ENCODE measurements around the gene KCNC3. TPM values are rescaled to one million over a fixed set of nuclear protein-coding genes. Genes with fewer than 3 reads are reported as not detected.

KCNC3 gene
- total and polyA plus RNA-seq, 12 donors: 0.17 to 7.3 (median 1.4) TPM

DNA sequence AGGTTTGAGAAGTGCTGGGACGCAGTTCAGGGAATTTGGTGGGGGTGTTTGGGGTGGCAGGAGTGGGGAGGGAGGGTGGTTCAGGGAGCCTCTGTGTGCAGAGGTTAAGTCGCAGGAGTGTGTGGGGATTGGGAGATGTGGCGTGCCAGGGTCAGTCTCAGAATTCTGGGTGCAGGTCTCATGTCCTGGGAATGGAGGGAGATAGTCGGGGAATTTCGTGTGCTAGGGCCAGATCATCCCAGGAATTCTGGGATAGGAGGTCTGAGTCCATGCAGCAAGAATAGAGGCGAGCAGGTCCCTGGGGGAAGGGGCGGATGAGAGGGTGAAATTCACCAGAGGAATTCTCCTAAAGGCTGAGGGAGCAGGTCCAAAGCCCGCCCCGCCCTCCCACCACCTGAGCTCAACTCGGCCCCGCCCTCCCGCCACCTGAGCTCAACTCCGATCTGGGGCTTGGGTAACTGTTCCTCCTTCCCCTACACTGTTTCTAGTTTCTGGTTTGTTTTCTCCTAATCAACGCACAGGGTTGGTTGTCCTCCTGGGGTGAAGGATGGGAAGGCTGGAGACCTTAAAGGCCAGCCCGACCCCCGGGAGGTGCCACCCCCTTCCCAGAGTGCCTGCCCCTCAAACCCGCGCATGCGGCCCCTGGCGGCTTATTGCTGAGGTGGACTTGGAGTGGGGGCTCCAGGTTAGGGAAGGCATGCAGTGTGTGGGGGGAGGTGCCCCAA is 15.2 kb downstream of the KCNC3 start:
- WGBS, 4 donors: 1 to 5% (median 3%) methylated on average over 7 to 20 of the region's 20 CpGs
- DNase-seq: peak in 2 of 7 donors; percentile 3 to 8
- H3K27me3 ChIP-seq: peaks cover 26% of the 10 kb centered on the region
- H3K4me1 ChIP-seq (replicated peaks in 1 of 2): no peaks in the 10 kb centered on the region
- intact Hi-C loops (cut with DNase I): no loop called here
- H3K36me3 ChIP-seq (replicated peaks in 1 of 2): no peaks in the 10 kb centered on the region
- no peak overlapping the region for H3K4me3 ChIP-seq
- no peak overlapping the region for H3K27ac ChIP-seq
- TF ChIP-seq, protein P1, sequence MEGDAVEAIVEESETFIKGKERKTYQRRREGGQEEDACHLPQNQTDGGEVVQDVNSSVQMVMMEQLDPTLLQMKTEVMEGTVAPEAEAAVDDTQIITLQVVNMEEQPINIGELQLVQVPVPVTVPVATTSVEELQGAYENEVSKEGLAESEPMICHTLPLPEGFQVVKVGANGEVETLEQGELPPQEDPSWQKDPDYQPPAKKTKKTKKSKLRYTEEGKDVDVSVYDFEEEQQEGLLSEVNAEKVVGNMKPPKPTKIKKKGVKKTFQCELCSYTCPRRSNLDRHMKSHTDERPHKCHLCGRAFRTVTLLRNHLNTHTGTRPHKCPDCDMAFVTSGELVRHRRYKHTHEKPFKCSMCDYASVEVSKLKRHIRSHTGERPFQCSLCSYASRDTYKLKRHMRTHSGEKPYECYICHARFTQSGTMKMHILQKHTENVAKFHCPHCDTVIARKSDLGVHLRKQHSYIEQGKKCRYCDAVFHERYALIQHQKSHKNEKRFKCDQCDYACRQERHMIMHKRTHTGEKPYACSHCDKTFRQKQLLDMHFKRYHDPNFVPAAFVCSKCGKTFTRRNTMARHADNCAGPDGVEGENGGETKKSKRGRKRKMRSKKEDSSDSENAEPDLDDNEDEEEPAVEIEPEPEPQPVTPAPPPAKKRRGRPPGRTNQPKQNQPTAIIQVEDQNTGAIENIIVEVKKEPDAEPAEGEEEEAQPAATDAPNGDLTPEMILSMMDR (IDR thresholded peaks at IDR 0.05): no peak
- TF ChIP-seq POLR2A (IDR thresholded peaks at IDR 0.05): no peak
- no peaks in the 10 kb centered on the region for H3K9me3 ChIP-seq (replicated peaks in 1 of 3)

DNA sequence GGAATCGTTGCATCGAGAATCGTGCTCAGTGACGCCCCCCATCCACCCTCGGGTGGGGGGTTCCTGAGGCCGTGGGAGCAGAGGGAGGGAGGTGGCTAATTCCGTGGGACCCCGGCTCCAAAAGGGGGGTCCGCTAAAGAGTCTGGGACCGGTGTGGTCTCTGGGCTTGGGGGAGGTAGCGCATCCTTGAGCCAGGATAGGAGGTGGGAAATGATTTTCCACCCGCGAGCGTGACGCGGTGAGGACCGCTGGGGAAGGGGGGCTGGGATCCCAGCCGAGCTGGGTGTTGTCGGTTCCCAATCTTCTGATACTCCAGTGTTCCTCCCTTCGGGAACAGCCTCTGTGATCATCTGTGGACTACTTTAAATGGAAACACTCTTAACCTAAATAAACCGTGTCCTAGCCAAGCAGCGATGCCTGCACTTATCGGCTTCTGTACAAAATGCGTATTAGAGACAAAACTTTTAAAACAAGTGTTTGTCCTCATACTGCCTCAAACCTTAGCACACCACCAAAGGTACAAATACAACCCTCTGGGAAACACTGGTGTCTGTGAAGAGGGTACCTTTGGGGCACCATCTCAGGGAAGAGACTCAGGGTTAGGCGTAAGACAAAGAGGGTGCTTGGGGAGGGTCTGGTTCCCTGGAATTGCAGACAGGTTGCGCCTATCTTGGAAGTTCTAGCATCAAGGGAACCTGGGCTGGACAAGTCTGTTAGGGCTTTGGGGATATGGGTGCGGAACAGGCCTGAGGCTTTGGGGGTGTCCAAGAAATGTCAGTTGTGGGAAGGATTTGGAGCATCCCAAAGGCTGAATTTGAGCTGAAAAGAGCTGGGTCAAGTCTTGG is 16.0 kb downstream of the KCNC3 start:
- intact Hi-C loops (cut with DNase I): no loop called here
- TF ChIP-seq, protein P1 (IDR thresholded peaks at IDR 0.05): no peak
- TF ChIP-seq POLR2A (IDR thresholded peaks at IDR 0.05): no peak
- Histone ChIP-seq H3K4me1 (replicated peaks in 1 of 2) (no peaks in the 10 kb centered on the region), H3K9me3 (replicated peaks in 1 of 3) (no peaks in the 10 kb centered on the region), H3K27me3 (peaks cover 26% of the 10 kb centered on the region), H3K36me3 (replicated peaks in 1 of 2) (no peaks in the 10 kb centered on the region), H3K27ac (no peak overlapping the region), H3K4me3 (no peak overlapping the region)
- peak in 1 of 7 donors; percentile 10 for DNase-seq
- 10 to 17% (median 13%) methylated on average over 14 to 27 of the region's 27 CpGs for WGBS, 4 donors

DNA sequence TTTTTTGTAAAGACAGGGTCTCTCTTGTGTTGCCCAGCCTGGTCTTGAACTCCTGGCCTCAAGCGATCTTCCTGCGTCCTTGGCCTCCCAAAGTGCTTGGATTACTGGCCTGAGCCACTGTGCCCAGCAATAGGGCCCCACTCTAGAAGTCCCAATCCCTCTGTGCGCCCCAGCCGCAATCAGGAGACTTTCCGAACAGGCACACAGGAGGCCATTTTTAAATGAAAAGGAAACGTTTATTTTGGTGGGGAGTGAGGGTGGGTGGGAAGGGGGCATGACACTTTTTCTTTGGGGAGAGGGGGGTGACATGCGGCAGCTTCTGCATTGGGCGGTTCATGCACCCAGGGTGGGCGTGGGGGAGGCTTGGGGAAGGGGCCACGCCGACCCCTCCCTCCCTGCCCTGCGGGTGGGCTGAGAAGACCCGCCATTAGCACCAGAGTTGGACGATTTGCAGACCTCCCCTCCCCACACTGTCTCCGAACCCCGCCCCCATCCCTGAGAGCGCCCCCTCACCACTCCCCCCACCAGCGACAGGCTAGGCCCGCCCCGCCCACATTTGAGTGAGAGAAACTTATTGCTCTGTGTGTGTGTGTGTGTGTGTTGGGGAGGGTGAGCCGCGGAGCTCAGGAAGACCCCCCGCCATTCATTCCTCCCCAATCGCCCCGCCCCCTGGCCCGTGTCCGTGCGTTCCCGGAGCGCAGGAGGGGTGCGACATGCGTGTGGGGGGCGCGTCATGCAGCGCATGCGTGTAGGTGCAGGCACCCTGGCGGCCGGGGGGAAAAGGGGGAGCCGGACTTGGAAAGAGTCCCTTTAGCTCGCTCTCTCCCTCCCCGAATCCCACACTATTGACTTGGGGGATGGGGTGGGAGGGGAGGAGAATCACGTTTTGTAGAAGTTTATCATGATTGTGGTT is 17.2 kb downstream of the KCNC3 start:
- Histone ChIP-seq H3K9me3 (replicated peaks in 1 of 3) (no peaks in the 10 kb centered on the region), H3K27ac (no peak overlapping the region), H3K27me3 (peaks cover 26% of the 10 kb centered on the region), H3K36me3 (replicated peaks in 1 of 2) (no peaks in the 10 kb centered on the region), H3K4me3 (no peak overlapping the region), H3K4me1 (replicated peaks in 1 of 2) (no peaks in the 10 kb centered on the region)
- 1 to 3% (median 2%) methylated on average over 13 to 42 of the region's 42 CpGs for WGBS, 4 donors
- intact Hi-C loops (cut with DNase I): no loop called here
- no peak for DNase-seq
- TF ChIP-seq POLR2A (IDR thresholded peaks at IDR 0.05): no peak
- TF ChIP-seq, protein P1 (IDR thresholded peaks at IDR 0.05): no peak

All from adrenal gland (tissue), 12 donors.